H1 (cell line): ENCODE measurements around the gene IL13RA1. TPM values are rescaled to one million over a fixed set of nuclear protein-coding genes. Genes with fewer than 3 reads are reported as not detected.

ENCODE experiments used
- BCL11A ChIP-seq, 2 experiments: IDR thresholded peaks; one replicate each; pipeline ENCODE4 v1.6.1; 2011; ENCODE audit warnings: low read depth in 2 of 2, low read length in 2 of 2, mild to moderate bottlenecking in 2 of 2
- CBX8 ChIP-seq: fragments of 300-800, 300-1000 bp; sonication (generic); IDR thresholded peaks from 2 replicates; pipeline ENCODE4 v1.7.1; 2016; ENCODE audit warnings: low read depth, low read length, borderline replicate concordance
- EGR1 ChIP-seq: IDR thresholded peaks from 2 replicates; pipeline ENCODE4 v1.6.1; 2011; ENCODE audit warnings: low read depth, low read length, borderline replicate concordance
- EP300 ChIP-seq, 2 experiments: IDR thresholded peaks; 1 replicate in 1 of 2; 2 replicates in 1 of 2; pipeline ENCODE4 v1.6.1; 2011 to 2012; ENCODE audit warnings: low read depth in 2 of 2, low read length in 2 of 2, mild to moderate bottlenecking in 2 of 2, borderline replicate concordance in 1 of 2, inconsistent platforms in 1 of 2, moderate library complexity in 1 of 2
- JUN ChIP-seq: IDR thresholded peaks from 2 replicates; pipeline ENCODE4 v1.6.1; 2011; ENCODE audit warnings: low read depth, mild to moderate bottlenecking, improper control_type of control experiment, low read length
- NANOG ChIP-seq: IDR thresholded peaks from 2 replicates; pipeline ENCODE4 v1.6.1; 2011; ENCODE audit warnings: low read length, low read depth, mild to moderate bottlenecking, inconsistent platforms; ENCODE audit not compliant: insufficient read depth, poor library complexity, severe bottlenecking
- POLR2A ChIP-seq, 2 experiments: IDR thresholded peaks; 1 replicate in 1 of 2; 2 replicates in 1 of 2; pipeline ENCODE4 v1.6.1; 2011; ENCODE audit warnings: low read depth in 2 of 2, low read length in 2 of 2, mild to moderate bottlenecking in 2 of 2; ENCODE audit errors: control extremely low read depth in 1 of 2
- RXRA ChIP-seq: IDR thresholded peaks from 2 replicates; pipeline ENCODE4 v1.6.1; 2011; ENCODE audit warnings: low read depth, mild to moderate bottlenecking, low read length, moderate library complexity; ENCODE audit not compliant: insufficient read depth
- SAP30 ChIP-seq: fragments of 300-600 bp; sonication (generic); IDR thresholded peaks from 2 replicates; pipeline ENCODE4 v1.7.1; 2012; ENCODE audit warnings: low read length, moderate library complexity, mild to moderate bottlenecking, inconsistent platforms; ENCODE audit not compliant: insufficient read depth, insufficient replicate concordance
- SIRT6 ChIP-seq: IDR thresholded peaks from one replicate; pipeline ENCODE4 v1.7.1; 2012; ENCODE audit warnings: low read length, inconsistent platforms
- TAF7 ChIP-seq: optimal IDR thresholded peaks from 2 replicates; pipeline ENCODE3; 2011; ENCODE audit warnings: low read depth, mild to moderate bottlenecking, inconsistent platforms, low read length, moderate library complexity, borderline replicate concordance
- polyA plus RNA-seq, 7 experiments: library from polyadenylated mRNA; depleted of rRNA in 3 of 7; stranded (reverse) in 5 of 7; unstranded in 2 of 7; fragments of >200 nt in 5 of 7; fragments of 200-250 nt in 2 of 7; gene quantifications; 1 replicate in 5 of 7; 2 replicates in 1 of 7; 4 replicates in 1 of 7; pipeline versions ENCODE4 v1.2.1 to v1.2.3, GENCODE V29; 2011 to 2013; ENCODE audit warnings: missing spikeins in 2 of 7, mixed read lengths in 2 of 7
- total RNA-seq: library from RNA; stranded (reverse); fragmentation: NEBNext Ultra II Directional; extraction: Animal tissue kit (Norgen Biotek cat#: 25700); gene quantifications from 2 replicates; pipeline ENCODE4 v1.2.1, GENCODE V29; 2021
- TF ChIP-seq, protein P1 (sequence below), 3 experiments: IDR thresholded peaks; 1 replicate in 2 of 3; 2 replicates in 1 of 3; pipeline versions ENCODE4 v1.5.1 to v1.6.1; 2011; ENCODE audit warnings: low read length in 3 of 3, mild to moderate bottlenecking in 3 of 3, inconsistent platforms in 2 of 3, low read depth in 1 of 3, moderate library complexity in 1 of 3; ENCODE audit not compliant: insufficient read depth in 1 of 3; ENCODE audit errors: control extremely low read depth in 1 of 3

IL13RA1 gene
- total and polyA plus RNA-seq, 2 of the 8 experiments (the other 6 are each of a cell fraction or from before 2014, with no cell fraction given): 3.3 to 9.4 TPM

DNA sequence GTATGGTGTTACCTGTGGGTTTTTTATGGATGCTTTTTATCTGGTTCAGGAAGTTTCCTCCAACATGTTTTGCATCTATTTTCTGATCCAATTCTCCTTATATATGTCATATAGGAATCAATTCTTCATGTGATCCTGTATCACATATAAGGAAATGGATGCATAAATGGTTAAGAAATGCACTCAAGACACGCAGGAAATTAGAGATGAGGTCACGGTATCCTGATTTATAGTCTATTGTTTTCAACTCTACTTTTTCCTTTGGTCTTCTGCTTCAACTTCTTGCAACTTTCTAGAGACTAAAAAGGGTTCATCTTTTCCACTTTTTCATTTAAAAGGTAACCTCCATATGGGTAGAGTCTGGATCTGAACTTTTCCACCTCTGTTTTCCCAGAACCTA lies 33.6 kb upstream of the IL13RA1 start (continued):
- TF ChIP-seq NANOG (no peak), TAF7 (no peak), CBX8 (no peak), EP300 (IDR thresholded peaks at IDR 0.05; ENCODE audit: borderline replicate concordance in 1 of 2, low read depth in 2 of 2, low read length in 2 of 2) (no peak), RXRA (no peak), EGR1 (no peak), SAP30 (no peak), JUN (no peak), POLR2A (IDR thresholded peaks at IDR 0.05; ENCODE audit: control extremely low read depth in 1 of 2, low read depth in 2 of 2, low read length in 2 of 2) (no peak), SIRT6 (no peak), BCL11A (IDR thresholded peaks at IDR 0.05; ENCODE audit: low read depth in 2 of 2, low read length in 2 of 2) (no peak)
- TF ChIP-seq, protein P1, sequence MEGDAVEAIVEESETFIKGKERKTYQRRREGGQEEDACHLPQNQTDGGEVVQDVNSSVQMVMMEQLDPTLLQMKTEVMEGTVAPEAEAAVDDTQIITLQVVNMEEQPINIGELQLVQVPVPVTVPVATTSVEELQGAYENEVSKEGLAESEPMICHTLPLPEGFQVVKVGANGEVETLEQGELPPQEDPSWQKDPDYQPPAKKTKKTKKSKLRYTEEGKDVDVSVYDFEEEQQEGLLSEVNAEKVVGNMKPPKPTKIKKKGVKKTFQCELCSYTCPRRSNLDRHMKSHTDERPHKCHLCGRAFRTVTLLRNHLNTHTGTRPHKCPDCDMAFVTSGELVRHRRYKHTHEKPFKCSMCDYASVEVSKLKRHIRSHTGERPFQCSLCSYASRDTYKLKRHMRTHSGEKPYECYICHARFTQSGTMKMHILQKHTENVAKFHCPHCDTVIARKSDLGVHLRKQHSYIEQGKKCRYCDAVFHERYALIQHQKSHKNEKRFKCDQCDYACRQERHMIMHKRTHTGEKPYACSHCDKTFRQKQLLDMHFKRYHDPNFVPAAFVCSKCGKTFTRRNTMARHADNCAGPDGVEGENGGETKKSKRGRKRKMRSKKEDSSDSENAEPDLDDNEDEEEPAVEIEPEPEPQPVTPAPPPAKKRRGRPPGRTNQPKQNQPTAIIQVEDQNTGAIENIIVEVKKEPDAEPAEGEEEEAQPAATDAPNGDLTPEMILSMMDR (IDR thresholded peaks at IDR 0.05; ENCODE audit: control extremely low read depth in 1 of 3, insufficient read depth in 1 of 3, low read depth in 1 of 3, low read length in 3 of 3): no peak
- TF ChIP-seq, all 59 proteins: peak for 0
